ENCODE results near the gene SLC12A5. TPM values are rescaled to one million over a fixed set of nuclear protein-coding genes. Genes with fewer than 3 reads are reported as not detected.

SLC12A5 gene
- total RNA-seq, 4 donors from 2014 or later, result 0.19 TPM; not detected in 3

GRCh38 chr20:46013322-46013828, 15.6 kb upstream of the SLC12A5 start:
- TF ChIP-seq CTCF (IDR thresholded peaks at IDR 0.05), result no peak
- ATAC-seq (ENCODE audit: low FRiP score), result no peak
- no peak for DNase-seq (ENCODE audit: low spot score)

GRCh38 chr20:46013829-46014516, 15.0 kb upstream of the SLC12A5 start:
- ATAC-seq (ENCODE audit: low FRiP score) (no peak), DNase-seq (ENCODE audit: low spot score) (no peak)
- TF ChIP-seq CTCF (IDR thresholded peaks at IDR 0.05), result peak in 1 of 3 donors; percentile 14

GRCh38 chr20:46014517-46015396, 14.3 kb upstream of the SLC12A5 start:
- TF ChIP-seq CTCF (IDR thresholded peaks at IDR 0.05), result no peak
- ATAC-seq (ENCODE audit: low FRiP score) (no peak), DNase-seq (ENCODE audit: low spot score) (no peak)

GRCh38 chr20:46017272-46017671, 11.7 kb upstream of the SLC12A5 start:
- ATAC-seq (ENCODE audit: low FRiP score), result no peak

GRCh38 chr20:46018112-46018511, 10.9 kb upstream of the SLC12A5 start:
- DNase-seq (ENCODE audit: low spot score) (no peak), ATAC-seq (ENCODE audit: low FRiP score) (no peak)
- TF ChIP-seq CTCF (IDR thresholded peaks at IDR 0.05), result no peak

More at GRCh38 chr20:46017272-46017671, 11.7 kb upstream of the SLC12A5 start:
- TF ChIP-seq CTCF (IDR thresholded peaks at IDR 0.05), result no peak
- DNase-seq (ENCODE audit: low spot score), result no peak

GRCh38 chr20:46018611-46019010, 10.4 kb upstream of the SLC12A5 start:
- no peak for TF ChIP-seq CTCF (IDR thresholded peaks at IDR 0.05)
- ATAC-seq (ENCODE audit: low FRiP score) (no peak), DNase-seq (ENCODE audit: low spot score) (no peak)
